ENCODE data around the gene EIF4A2. TPM values are rescaled to one million over a fixed set of nuclear protein-coding genes. Genes with fewer than 3 reads are reported as not detected.

EIF4A2 gene
- total and polyA plus RNA-seq, 2 of the 13 experiments (the other 11 are each of a cell fraction or from before 2014, with no cell fraction given): 480 to 596 TPM

GRCh38 chr3:186783058-186783730 is at the start of gene EIF4A2 (continued):
- TF ChIP-seq ZMYM4 (CRISPR knock-in tag; IDR thresholded peaks at IDR 0.05): peak; percentile 95
- TF ChIP-seq MLLT10 (CRISPR knock-in tag; IDR thresholded peaks at IDR 0.05): 0 out of 2 replicates have a peak, but pooled peaks have one; percentile 6
- peak; percentile 70; the same call in 1 of the 2 replicates for TF ChIP-seq KDM5B (CRISPR knock-in tag; IDR thresholded peaks at IDR 0.05; ENCODE audit: borderline replicate concordance)
- TF ChIP-seq TEF (CRISPR knock-in tag; IDR thresholded peaks at IDR 0.05): no peak; the same call in none of the 2 replicates
- TF ChIP-seq RBM39 (IDR thresholded peaks at IDR 0.05; ENCODE audit: low read depth, low read length, poor library complexity, severe bottlenecking): peak; percentile 86
- TF ChIP-seq GATAD1 (CRISPR knock-in tag; IDR thresholded peaks at IDR 0.05): peak; percentile 60; the same call in 1 of the 2 replicates
- peak; percentile 92 for TF ChIP-seq KMT2A (CRISPR knock-in tag; IDR thresholded peaks at IDR 0.05)
- TF ChIP-seq ZIK1 (CRISPR knock-in tag; IDR thresholded peaks at IDR 0.05; ENCODE audit: borderline replicate concordance, low read depth): no peak
- TF ChIP-seq FOSL2 (CRISPR knock-in tag; IDR thresholded peaks at IDR 0.05): peak; percentile 31; the same call in 1 of the 2 replicates
- no peak for TF ChIP-seq PTBP1 (IDR thresholded peaks at IDR 0.05; ENCODE audit: low read depth, low read length, poor library complexity, severe bottlenecking)
- no peak for TF ChIP-seq JUN (CRISPR knock-in tag; IDR thresholded peaks at IDR 0.05)
- TF ChIP-seq ZNF687 (CRISPR knock-in tag; IDR thresholded peaks at IDR 0.05): peak; percentile 86
- TF ChIP-seq ZNF644 (CRISPR knock-in tag; IDR thresholded peaks at IDR 0.05; ENCODE audit: low read depth): no peak
- TF ChIP-seq, protein P1, sequence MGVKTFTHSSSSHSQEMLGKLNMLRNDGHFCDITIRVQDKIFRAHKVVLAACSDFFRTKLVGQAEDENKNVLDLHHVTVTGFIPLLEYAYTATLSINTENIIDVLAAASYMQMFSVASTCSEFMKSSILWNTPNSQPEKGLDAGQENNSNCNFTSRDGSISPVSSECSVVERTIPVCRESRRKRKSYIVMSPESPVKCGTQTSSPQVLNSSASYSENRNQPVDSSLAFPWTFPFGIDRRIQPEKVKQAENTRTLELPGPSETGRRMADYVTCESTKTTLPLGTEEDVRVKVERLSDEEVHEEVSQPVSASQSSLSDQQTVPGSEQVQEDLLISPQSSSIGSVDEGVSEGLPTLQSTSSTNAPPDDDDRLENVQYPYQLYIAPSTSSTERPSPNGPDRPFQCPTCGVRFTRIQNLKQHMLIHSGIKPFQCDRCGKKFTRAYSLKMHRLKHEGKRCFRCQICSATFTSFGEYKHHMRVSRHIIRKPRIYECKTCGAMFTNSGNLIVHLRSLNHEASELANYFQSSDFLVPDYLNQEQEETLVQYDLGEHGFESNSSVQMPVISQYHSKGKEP (CRISPR knock-in tag; IDR thresholded peaks at IDR 0.05): peak; percentile 42; the same call in 1 of the 2 replicates
- peak; percentile 32; the same call in 1 of the 2 replicates for TF ChIP-seq ZNF609 (CRISPR knock-in tag; IDR thresholded peaks at IDR 0.05; ENCODE audit: borderline replicate concordance)
- peak; percentile 61 for TF ChIP-seq RXRB (CRISPR knock-in tag; IDR thresholded peaks at IDR 0.05; ENCODE audit: borderline replicate concordance)
